ENCODE measurements around the gene ZNF581. TPM values are rescaled to one million over a fixed set of nuclear protein-coding genes. Genes with fewer than 3 reads are reported as not detected.

The ZNF581 gene
- total and polyA plus RNA-seq, 4 donors, result 2.1 to 7.3 (median 5.2) TPM

- H3K36me3 ChIP-seq (ENCODE audit: control insufficient read depth in 4 of 4, insufficient read depth in 3 of 4, low read depth in 1 of 4, low read length in 3 of 4), result peaks cover 0 to 4% (median 0%) of the 10 kb centered on the region in 4 donors
- peak; percentile 96 for DNase-seq (ENCODE audit: low spot score)
- peak overlapping the region; percentile 78 to 90 for H3K9ac ChIP-seq (ENCODE audit: low read depth in 1 of 2, low read length in 2 of 2)
- TF ChIP-seq FOXA2 (IDR thresholded peaks at IDR 0.05) (no peak), RXRA (IDR thresholded peaks at IDR 0.05) (no peak), YY1 (IDR thresholded peaks at IDR 0.05) (no peak), MAX (IDR thresholded peaks at IDR 0.05) (no peak), ATF3 (IDR thresholded peaks at IDR 0.05) (no peak), SP1 (IDR thresholded peaks at IDR 0.05) (no peak), ZBTB33 (IDR thresholded peaks at IDR 0.05) (peak; percentile 96), HNF4A (conservative IDR thresholded peaks at IDR 0.05) (peak in 1 of 2 donors; percentile 6), FOXA1 (IDR thresholded peaks at IDR 0.05) (peak; percentile 41), NR2F2 (IDR thresholded peaks at IDR 0.05) (no peak), RAD21 (IDR thresholded peaks at IDR 0.05) (no peak), EGR1 (IDR thresholded peaks at IDR 0.05; ENCODE audit: low read depth in 2 of 2) (peak; percentile 23 to 53), HNF4G (IDR thresholded peaks at IDR 0.05) (peak; percentile 93), CTCF (IDR thresholded peaks at IDR 0.05; ENCODE audit: low read depth, low read length, missing input control) (no peak), JUND (IDR thresholded peaks at IDR 0.05) (no peak), REST (IDR thresholded peaks at IDR 0.05) (no peak), TAF1 (conservative IDR thresholded peaks at IDR 0.05) (no peak), GABPA (IDR thresholded peaks at IDR 0.05 in 1 of 2, conservative IDR thresholded peaks at IDR 0.05 in 1 of 2) (peak; percentile 71 to 86)
- peak overlapping the region; percentile 76 to 89 (median 78) for H3K4me3 ChIP-seq (ENCODE audit: low read depth in 1 of 3, low read length in 3 of 3)
- peaks cover 8 to 40% (median 36%) of the 10 kb centered on the region in 4 donors for H3K4me1 ChIP-seq (ENCODE audit: control insufficient read depth in 4 of 4, insufficient read depth in 4 of 4, low read length in 3 of 4)
- peak overlapping the region; percentile 94 to 96 for H3K27ac ChIP-seq (ENCODE audit: low read depth in 1 of 2, low read length in 2 of 2)
- no peaks in the 10 kb centered on the region for H3K9me3 ChIP-seq (ENCODE audit: control insufficient read depth in 4 of 4, low read length in 3 of 4)
- WGBS, result under 1% methylated on average over 52 of the region's 52 CpGs
- H3K27me3 ChIP-seq (ENCODE audit: control insufficient read depth in 4 of 4, insufficient read depth in 4 of 4, low read length in 3 of 4), result no peaks in the 10 kb centered on the region
Measured at GRCh38 chr19:55654323-55654867, 10.9 kb downstream of the ZNF581 start.

Data from liver (tissue), 9 donors.